SJSA1 (cell line): ENCODE results near the gene WDR26. TPM values are rescaled to one million over a fixed set of nuclear protein-coding genes. Genes with fewer than 3 reads are reported as not detected.
A peak's percentile ranks its signal among the peaks of the same experiment; 100 is the strongest.
"Not testable (repeated sequence)": the region's sequence is repeated elsewhere in the genome, so short reads cannot be mapped to it uniquely, and the experiment has no call there.

Source experiments
- DNase-seq, 2 experiments: peaks; one replicate each; pipeline ENCODE4 v3.0.0-alpha.2; 2015 to 2020; ENCODE audit warnings: low spot score in 2 of 2, low read depth in 1 of 2
- H3K27ac ChIP-seq: fragments of 250-450 bp; sonication (Bioruptor Pico); 2 replicates; pipeline ENCODE4 v1.5.1; 2020; ENCODE audit warnings: mild to moderate bottlenecking, moderate library complexity
- H3K27me3 ChIP-seq: fragments of 250-450 bp; sonication (Bioruptor Pico); replicated peaks from 2 replicates; pipeline ENCODE4 v1.5.1; 2020; ENCODE audit warnings: mild to moderate bottlenecking, moderate library complexity
- H3K36me3 ChIP-seq: fragments of 250-450 bp; sonication (Bioruptor Pico); 2 replicates; pipeline ENCODE4 v1.5.1; 2020; ENCODE audit warnings: mild to moderate bottlenecking
- H3K4me1 ChIP-seq: fragments of 250-450 bp; sonication (Bioruptor Pico); replicated peaks from 2 replicates; pipeline ENCODE4 v1.6.1; 2021; ENCODE audit warnings: mild to moderate bottlenecking
- H3K4me3 ChIP-seq: fragments of 250-450 bp; sonication (Bioruptor Pico); 2 replicates; pipeline ENCODE4 v1.5.1; 2020; ENCODE audit warnings: mild to moderate bottlenecking
- H3K9me3 ChIP-seq: fragments of 250-450 bp; sonication (Bioruptor Pico); replicated peaks from 2 replicates; pipeline ENCODE4 v1.5.1; 2020; ENCODE audit warnings: mild to moderate bottlenecking
- total RNA-seq: library from RNA; depleted of rRNA; stranded (reverse); fragments of >200 nt; shearing (Covaris generic); gene quantifications from 2 replicates; pipeline ENCODE4 v1.2.3, GENCODE V29; 2014

Gene WDR26
- total RNA-seq, 1 experiment from 2014 or later: 37.2 TPM

DNA sequence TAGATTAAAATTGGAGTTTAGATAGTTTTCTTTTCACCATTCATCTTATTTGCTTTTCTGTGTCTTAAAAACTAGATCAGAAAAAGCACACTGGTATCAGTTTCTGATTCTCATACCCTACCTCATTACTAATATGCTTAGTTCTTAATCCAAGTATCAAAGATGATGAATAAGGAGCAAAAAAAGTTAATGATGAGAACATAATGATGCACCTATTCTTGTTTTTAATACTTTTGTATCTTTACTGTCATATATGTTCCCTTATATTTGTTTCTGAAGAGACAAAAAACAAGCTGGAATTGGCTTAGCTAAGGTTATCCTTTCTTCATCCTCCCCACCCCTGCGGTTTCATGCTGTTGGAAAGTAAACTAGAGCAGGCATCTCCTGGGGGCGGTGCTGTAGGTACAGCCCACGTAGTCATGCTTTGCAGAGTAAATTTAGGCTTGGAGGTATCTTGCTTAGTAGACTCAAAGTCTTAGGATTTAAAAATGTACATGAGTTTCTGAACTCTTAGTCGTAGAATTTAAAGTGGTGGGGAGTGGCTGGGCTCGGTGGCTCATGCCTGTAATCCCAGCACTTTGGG, 61.5 kb downstream of the WDR26 start:
- Histone ChIP-seq H3K27me3 (no peaks in the 10 kb centered on the region), H3K9me3 (no peaks in the 10 kb centered on the region), H3K4me3 (no peak overlapping the region), H3K4me1 (peaks cover 11% of the 10 kb centered on the region), H3K27ac (no peak overlapping the region), H3K36me3 (peaks cover 83% of the 10 kb centered on the region)
- DNase-seq: no peak

GRCh38 chr1:224368409-224368808, 66.2 kb downstream of the WDR26 start:
- Histone ChIP-seq H3K4me1 (no peaks in the 10 kb centered on the region), H3K27ac (no peak overlapping the region), H3K4me3 (no peak overlapping the region), H3K27me3 (no peaks in the 10 kb centered on the region), H3K36me3 (peaks cover 69% of the 10 kb centered on the region), H3K9me3 (no peaks in the 10 kb centered on the region)
- no peak for DNase-seq

DNA sequence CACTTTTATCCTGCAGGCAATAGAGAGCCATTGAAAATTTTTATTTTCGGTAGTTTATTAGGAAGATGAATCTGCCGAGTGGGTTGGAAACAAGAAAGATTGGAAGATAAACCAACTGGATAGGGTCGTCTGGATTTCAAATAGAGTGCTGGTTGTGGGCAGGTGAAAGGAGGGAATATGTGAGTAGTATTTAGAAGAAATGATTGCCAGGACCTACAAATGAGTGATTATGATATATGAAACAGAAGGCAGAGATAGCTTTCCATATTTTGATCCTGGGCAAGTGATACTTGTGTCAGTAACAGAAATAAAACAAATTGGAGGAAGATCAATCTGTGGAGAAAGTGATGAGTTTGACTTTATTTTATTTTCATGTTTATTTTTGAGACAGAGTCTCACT, 75.4 kb downstream of the WDR26 start:
- Histone ChIP-seq H3K27ac (no peak overlapping the region), H3K36me3 (peaks cover 16% of the 10 kb centered on the region), H3K4me3 (no peak overlapping the region), H3K4me1 (peaks cover 11% of the 10 kb centered on the region; the same call in 1 of the 2 replicates), H3K27me3 (no peaks in the 10 kb centered on the region), H3K9me3 (0 out of 2 replicates have a peak, but pooled peaks cover 2% of the 10 kb centered on the region)
- no peak for DNase-seq

DNA sequence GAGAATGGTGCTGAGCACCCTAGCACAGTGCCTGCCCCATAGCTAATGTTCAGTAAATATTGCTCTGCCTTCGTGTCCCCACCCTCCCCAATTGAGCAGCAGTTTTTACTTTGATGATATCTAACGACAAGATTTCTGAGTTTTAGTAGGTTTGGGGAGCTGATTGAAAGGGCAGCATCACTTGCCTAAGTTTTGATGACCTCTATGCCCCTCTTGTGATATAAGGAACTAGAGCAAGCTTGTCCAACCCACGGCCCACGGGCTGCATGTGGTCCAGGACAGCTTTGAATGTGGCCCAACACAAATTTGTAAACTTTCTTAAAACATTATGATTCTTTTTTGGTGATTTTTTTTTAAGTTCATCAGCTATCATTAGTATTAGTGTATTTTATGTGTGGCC, 76.4 kb downstream of the WDR26 start:
- H3K9me3 ChIP-seq: 0 out of 2 replicates have a peak, but pooled peaks cover 2% of the 10 kb centered on the region
- no peaks in the 10 kb centered on the region for H3K27me3 ChIP-seq
- H3K27ac ChIP-seq: no peak overlapping the region
- DNase-seq: no peak
- peaks cover 11% of the 10 kb centered on the region; the same call in 1 of the 2 replicates for H3K4me1 ChIP-seq
- H3K4me3 ChIP-seq: no peak overlapping the region
- peaks cover 16% of the 10 kb centered on the region for H3K36me3 ChIP-seq

DNA sequence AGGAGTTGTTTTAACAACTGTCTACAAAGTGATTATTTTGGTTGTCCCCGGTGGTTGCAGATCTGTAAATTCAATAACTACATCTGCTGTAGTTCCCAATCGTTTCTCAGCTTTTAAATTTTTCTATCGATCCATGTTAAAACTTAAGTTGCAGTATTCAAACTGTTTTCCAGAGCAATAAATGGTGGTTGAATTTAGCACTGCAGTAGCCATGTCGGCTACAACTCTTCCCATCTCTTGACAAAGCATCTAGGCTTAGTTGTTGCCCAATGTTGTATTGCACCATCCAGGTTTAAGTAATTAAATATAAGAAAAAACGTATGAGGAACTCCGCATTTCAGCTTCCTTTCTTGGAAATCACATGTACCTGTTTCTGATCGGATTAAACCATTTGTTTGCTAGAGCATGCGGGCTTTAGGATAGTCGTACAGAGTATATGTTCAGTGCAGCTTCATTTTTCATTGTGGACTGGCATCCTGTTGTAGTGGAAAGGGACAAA, 76.9 kb downstream of the WDR26 start:
- Histone ChIP-seq H3K36me3 (peaks cover 16% of the 10 kb centered on the region), H3K27me3 (no peaks in the 10 kb centered on the region), H3K9me3 (0 out of 2 replicates have a peak, but pooled peaks cover 2% of the 10 kb centered on the region), H3K4me3 (peak overlapping the region; percentile 92), H3K4me1 (peaks cover 11% of the 10 kb centered on the region; the same call in 1 of the 2 replicates), H3K27ac (peak overlapping the region; percentile 17)
- DNase-seq: no peak

GRCh38 chr1:224356685-224357625, 77.6 kb downstream of the WDR26 start, which contains the start of gene CNIH4:
Gene CNIH4 (plus strand): TSS chr1:224356879. CDS start chr1:224356925, 46 bp downstream.
- H3K27me3 ChIP-seq: no peaks in the 10 kb centered on the region
- H3K27ac ChIP-seq: peak within 1 kb of the TSS; percentile 38
- H3K4me3 ChIP-seq: peak within 1 kb of the TSS; percentile 92
- H3K36me3 ChIP-seq: peaks cover 16% of the 10 kb centered on the region
- DNase-seq: peak; percentile 89 to 93
- 0 out of 2 replicates have a peak, but pooled peaks cover 2% of the 10 kb centered on the region for H3K9me3 ChIP-seq
- peaks cover 11% of the 10 kb centered on the region; the same call in 1 of the 2 replicates for H3K4me1 ChIP-seq

DNA sequence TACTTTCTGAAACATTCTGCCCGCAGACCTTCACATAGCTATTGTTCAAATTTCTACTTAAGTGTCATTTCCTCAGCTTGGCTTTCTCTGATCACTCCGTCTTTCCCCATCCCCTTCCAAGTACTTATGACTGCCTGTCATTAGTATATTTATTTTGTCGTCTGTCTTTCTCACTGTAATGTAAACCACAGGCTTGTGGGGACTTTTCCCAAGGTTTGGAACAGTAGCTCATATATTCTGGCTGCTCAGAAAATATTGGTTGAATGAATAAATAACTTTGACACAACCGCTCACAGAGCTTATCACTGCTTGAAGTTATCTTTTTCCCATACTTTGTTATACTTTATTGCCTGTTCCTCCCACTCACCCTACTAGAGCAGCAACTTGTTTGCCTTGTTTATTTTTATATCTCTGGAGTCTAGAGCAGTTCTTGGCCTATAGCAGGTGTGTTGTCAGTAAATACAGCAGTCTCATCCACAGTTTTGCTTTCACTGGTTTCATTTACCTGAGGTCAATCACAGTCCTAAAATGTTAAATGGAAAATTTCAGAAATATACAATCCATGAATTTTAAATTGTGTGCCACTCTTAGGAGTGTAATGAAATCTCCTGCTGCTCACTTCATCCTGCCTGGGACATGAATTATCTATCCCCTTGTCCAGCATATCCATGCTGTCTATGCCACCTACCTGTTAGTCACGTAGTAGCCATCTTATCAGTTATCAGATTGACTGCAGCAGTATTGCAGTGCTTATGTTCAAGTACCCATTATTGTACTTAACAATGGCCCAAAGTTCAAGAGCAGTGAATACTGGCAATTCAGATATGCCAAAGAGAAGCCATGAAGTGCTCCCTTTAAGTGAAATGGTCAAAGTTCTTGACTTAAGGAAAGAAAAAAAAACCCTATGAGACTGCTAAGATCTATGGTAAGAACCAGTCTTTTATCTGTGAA, 80.3 kb downstream of the WDR26 start:
- Histone ChIP-seq H3K27ac (no peak overlapping the region), H3K9me3 (0 out of 2 replicates have a peak, but pooled peaks cover 2% of the 10 kb centered on the region), H3K4me3 (no peak overlapping the region), H3K4me1 (peaks cover 11% of the 10 kb centered on the region; the same call in 1 of the 2 replicates), H3K36me3 (peaks cover 9% of the 10 kb centered on the region), H3K27me3 (no peaks in the 10 kb centered on the region)
- DNase-seq: peak in 1 of 2 experiments; percentile 12

GRCh38 chr1:224352436-224353085, 82.0 kb downstream of the WDR26 start:
- not testable (repeated sequence) for H3K4me3 ChIP-seq, H3K27me3 ChIP-seq, DNase-seq, H3K36me3 ChIP-seq, H3K27ac ChIP-seq, H3K9me3 ChIP-seq, H3K4me1 ChIP-seq

GRCh38 chr1:224349716-224350115, 84.9 kb downstream of the WDR26 start:
- H3K4me1 ChIP-seq, H3K27ac ChIP-seq, H3K27me3 ChIP-seq, H3K4me3 ChIP-seq, DNase-seq, H3K9me3 ChIP-seq, H3K36me3 ChIP-seq: not testable (repeated sequence)

DNA sequence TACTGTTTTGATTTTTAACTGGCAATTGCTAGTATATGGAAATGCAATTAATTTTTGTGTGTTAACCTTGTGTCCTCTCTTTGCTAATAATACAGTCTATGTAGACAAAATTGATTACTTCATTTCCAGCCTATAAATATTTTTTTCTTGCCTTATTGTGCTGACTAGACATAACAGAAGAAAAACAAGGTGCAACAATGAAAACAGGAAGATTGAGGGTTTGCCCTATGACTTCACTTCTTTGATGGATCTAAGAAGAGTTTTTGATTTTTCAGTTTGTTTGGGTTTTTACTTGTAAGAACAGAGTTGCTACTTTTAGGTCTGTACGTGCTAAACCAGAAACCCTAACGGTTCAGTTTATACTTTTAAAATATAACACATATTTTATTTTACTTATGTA, 86.5 kb downstream of the WDR26 start:
- Histone ChIP-seq H3K36me3 (no peaks in the 10 kb centered on the region), H3K9me3 (peaks cover 12% of the 10 kb centered on the region), H3K4me1 (no peaks in the 10 kb centered on the region), H3K4me3 (no peak overlapping the region), H3K27ac (no peak overlapping the region), H3K27me3 (no peaks in the 10 kb centered on the region)
- DNase-seq: no peak

- H3K36me3 ChIP-seq: no peaks in the 10 kb centered on the region
- H3K27me3 ChIP-seq: 0 out of 2 replicates have a peak, but pooled peaks cover 4% of the 10 kb centered on the region
- no peak for DNase-seq
- H3K4me1 ChIP-seq: peaks cover 4% of the 10 kb centered on the region; the same call in 1 of the 2 replicates
- H3K9me3 ChIP-seq: peaks cover 15% of the 10 kb centered on the region
- no peak overlapping the region for H3K27ac ChIP-seq
- H3K4me3 ChIP-seq: no peak overlapping the region
Measured at GRCh38 chr1:224343679-224344078, 90.9 kb downstream of the WDR26 start.

DNA sequence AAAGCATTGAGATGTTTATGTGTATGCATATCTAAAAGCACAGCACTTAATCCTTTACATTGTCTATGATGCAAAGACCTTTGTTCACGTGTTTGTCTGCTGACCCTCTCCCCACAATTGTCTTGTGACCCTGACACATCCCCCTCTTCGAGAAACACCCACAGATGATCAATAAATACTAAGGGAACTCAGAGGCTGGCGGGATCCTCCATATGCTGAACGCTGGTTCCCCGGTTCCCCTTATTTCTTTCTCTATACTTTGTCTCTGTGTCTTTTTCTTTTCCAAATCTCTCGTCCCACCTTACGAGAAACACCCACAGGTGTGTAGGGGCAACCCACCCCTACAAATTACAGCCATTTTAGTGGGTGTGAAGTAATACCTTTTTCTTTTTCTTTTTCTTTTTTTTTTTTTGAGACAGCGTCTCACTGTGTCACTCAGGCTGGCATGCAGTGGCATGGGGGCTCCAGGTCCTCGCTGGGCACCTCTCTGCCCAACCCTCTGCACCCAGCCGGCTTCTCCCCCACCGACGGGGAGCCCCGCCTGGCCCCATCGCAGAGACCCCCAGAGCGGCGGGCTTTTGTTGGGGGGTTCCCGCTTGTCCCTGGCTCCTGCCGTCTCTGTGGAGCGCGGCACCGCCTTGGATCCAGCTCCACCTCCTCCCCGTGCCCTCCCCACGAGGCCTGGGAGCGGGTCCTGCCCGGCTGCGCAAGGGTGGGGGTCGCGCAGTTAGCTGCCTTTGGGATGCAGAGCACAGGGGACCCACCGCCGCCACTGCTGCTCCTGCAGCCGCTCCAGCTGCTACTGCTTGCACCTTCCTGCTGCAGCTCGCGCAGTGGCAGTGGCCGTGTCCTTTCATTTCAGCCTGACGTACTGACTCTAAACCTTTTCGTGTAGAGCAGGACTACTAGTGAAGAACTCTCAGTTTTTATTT, 93.9 kb downstream of the WDR26 start:
- peak in 1 of 2 experiments; percentile 11 for DNase-seq
- H3K36me3 ChIP-seq, H3K27me3 ChIP-seq, H3K27ac ChIP-seq, H3K4me1 ChIP-seq: not testable (repeated sequence)
- peaks cover 15% of the 10 kb centered on the region for H3K9me3 ChIP-seq
- H3K4me3 ChIP-seq: peak overlapping the region; percentile 40
